A549 (cell line): ENCODE data around the gene BLTP2. TPM values are rescaled to one million over a fixed set of nuclear protein-coding genes. Genes with fewer than 3 reads are reported as not detected.

Experiments used
- ATAC-seq, 2 experiments: fragments of 200-7000 bp in 1 of 2; fragments of >200 bp in 1 of 2; cut with Nextera tagmentation in 1 of 2; cut with Tn5 transposase in 1 of 2; 3 replicates each; pipeline versions ENCODE4 v1.8.0 to v1.9.1; 2018 to 2020; ENCODE audit warnings: mild to moderate bottlenecking in 1 of 2, moderate library complexity in 1 of 2
- CTCF ChIA-PET: fragments of 300-600 bp; sonication (Branson Sonifier 250); formaldehyde crosslinking; extraction: SDS; loops from one replicate; lab custom pipeline; 2021; ENCODE audit warnings: antibody characterized with exemption, inconsistent platforms; lab: Yijun Ruan, JAX
- POLR2A ChIA-PET: fragments of 350-600 bp; formaldehyde crosslinking; extraction: SDS; loops from one replicate; lab custom pipeline; 2021; ENCODE audit warnings: antibody characterized with exemption, inconsistent platforms; lab: Yijun Ruan, JAX
- DNase-seq, 2 experiments: peaks; one replicate each; pipeline versions ENCODE4 v3.0.0 to v3.0.0-alpha.2; 2011 to 2016; ENCODE audit warnings: low read depth in 1 of 2, low spot score in 1 of 2
- FAIRE-seq: peaks from 2 replicates; lab custom pipeline; 2011; peaks lifted over from hg19 to GRCh38; lab: Jason Lieb, UNC
- H3K27ac ChIP-seq, 2 experiments: fragments of >200 bp; sonication (Bioruptor Twin); formaldehyde crosslinking; 3 replicates each; pipeline ENCODE4 v1.5.1; 2016 to 2017
- H3K4me1 ChIP-seq: fragments of >200 bp; sonication (Bioruptor Twin); formaldehyde crosslinking; 3 replicates; pipeline ENCODE4 v1.6.1; 2016
- H3K4me2 ChIP-seq: fragments of >200 bp; sonication (Bioruptor Twin); formaldehyde crosslinking; 3 replicates; pipeline ENCODE4 v1.6.1; 2016
- H3K4me3 ChIP-seq: fragments of >200 bp; sonication (Bioruptor Twin); formaldehyde crosslinking; 3 replicates; pipeline ENCODE4 v1.5.1; 2016
- H3K9me3 ChIP-seq: fragments of >200 bp; sonication (Bioruptor Twin); formaldehyde crosslinking; 3 replicates; pipeline ENCODE4 v1.6.1; 2016
- BHLHE40 ChIP-seq: IDR thresholded peaks from 2 replicates; pipeline ENCODE4 v1.6.1; 2012; ENCODE audit warnings: low read depth, low read length, inconsistent platforms
- CBX2 ChIP-seq: fragments of 200-600 bp; sonication (generic); IDR thresholded peaks from 2 replicates; pipeline ENCODE4 v1.6.1; 2016; ENCODE audit warnings: low read depth, mild to moderate bottlenecking, borderline replicate concordance
- CEBPB ChIP-seq, 2 experiments: fragments of >200 bp in 1 of 2; sonication (Bioruptor Twin) in 1 of 2; formaldehyde crosslinking in 1 of 2; IDR thresholded peaks; 2 replicates each; pipeline ENCODE4 v1.6.1; 2012 to 2016
- CHD4 ChIP-seq: fragments of 200-600 bp; sonication (generic); IDR thresholded peaks from 2 replicates; pipeline ENCODE4 v1.6.1; 2016; ENCODE audit warnings: antibody characterized with exemption, mild to moderate bottlenecking, borderline replicate concordance
- EP300 ChIP-seq, 2 experiments: fragments of >200 bp; sonication (Bioruptor Twin); formaldehyde crosslinking; IDR thresholded peaks; 2 replicates in 1 of 2; 3 replicates in 1 of 2; pipeline ENCODE4 v1.6.1; 2016 to 2017
- FOSB ChIP-seq: fragments of 250-450 bp; sonication (Bioruptor Pico); IDR thresholded peaks from 2 replicates; pipeline ENCODE4 v1.5.0; 2020; ENCODE audit warnings: mild to moderate bottlenecking, moderate library complexity
- HEYL ChIP-seq: fragments of 250-450 bp; sonication (Bioruptor Pico); IDR thresholded peaks from 2 replicates; pipeline ENCODE4 v1.8.0; 2021; ENCODE audit warnings: mild to moderate bottlenecking, moderate library complexity
- HOXA7 ChIP-seq: fragments of 250-450 bp; sonication (Bioruptor Pico); IDR thresholded peaks from 2 replicates; pipeline ENCODE4 v1.5.0; 2020; ENCODE audit warnings: mild to moderate bottlenecking, moderate library complexity
- HOXB5 ChIP-seq: fragments of 250-450 bp; sonication (Bioruptor Pico); IDR thresholded peaks from 2 replicates; pipeline ENCODE4 v1.5.0; 2020; ENCODE audit warnings: mild to moderate bottlenecking, moderate library complexity
- JUNB ChIP-seq: fragments of >200 bp; sonication (Bioruptor Twin); formaldehyde crosslinking; IDR thresholded peaks from 2 replicates; pipeline ENCODE4 v1.6.1; 2016
- KDM1A ChIP-seq: fragments of 200-600 bp; sonication (generic); IDR thresholded peaks from 2 replicates; pipeline ENCODE4 v1.6.1; 2016; ENCODE audit warnings: low read depth, mild to moderate bottlenecking
- KDM5A ChIP-seq: fragments of 200-600 bp; sonication (generic); IDR thresholded peaks from 2 replicates; pipeline ENCODE4 v1.6.1; 2016; ENCODE audit warnings: antibody characterized with exemption, mild to moderate bottlenecking
- NPAS2 ChIP-seq: fragments of 250-450 bp; sonication (Bioruptor Pico); IDR thresholded peaks from 2 replicates; pipeline ENCODE4 v1.8.0; 2022; ENCODE audit warnings: mild to moderate bottlenecking, moderate library complexity, borderline replicate concordance
- NR3C1 ChIP-seq: fragments of >200 bp; sonication (Bioruptor Twin); formaldehyde crosslinking; IDR thresholded peaks from 3 replicates; pipeline ENCODE4 v1.6.1; 2017
- RARB ChIP-seq: fragments of 250-450 bp; sonication (Bioruptor Pico); IDR thresholded peaks from 2 replicates; pipeline ENCODE4 v1.8.0; 2021; ENCODE audit warnings: mild to moderate bottlenecking, moderate library complexity
- RCOR1 ChIP-seq: fragments of 150-350 bp; IDR thresholded peaks from 2 replicates; pipeline ENCODE4 v1.6.1; 2014; ENCODE audit warnings: antibody characterized with exemption, low read length, low read depth
- REST ChIP-seq: fragments of 200-600 bp; sonication (generic); IDR thresholded peaks from 2 replicates; pipeline ENCODE4 v1.6.1; 2016; ENCODE audit warnings: antibody characterized with exemption, mild to moderate bottlenecking, moderate library complexity
- RFX5 ChIP-seq: fragments of 450-650 bp; IDR thresholded peaks from 2 replicates; pipeline ENCODE4 v1.7.1; 2014; ENCODE audit warnings: antibody characterized with exemption, mild to moderate bottlenecking, moderate library complexity
- SMC3 ChIP-seq: fragments of >200 bp; sonication (Bioruptor Twin); formaldehyde crosslinking; IDR thresholded peaks from 3 replicates; pipeline ENCODE4 v1.6.1; 2018; ENCODE audit warnings: inconsistent platforms
- SREBF2 ChIP-seq: fragments of 450-650 bp; IDR thresholded peaks from 2 replicates; pipeline ENCODE4 v1.6.1; 2014; ENCODE audit warnings: mild to moderate bottlenecking, moderate library complexity
- TFCP2L1 ChIP-seq: fragments of 250-450 bp; sonication (Bioruptor Pico); IDR thresholded peaks from 2 replicates; pipeline ENCODE4 v1.5.0; 2021; ENCODE audit warnings: mild to moderate bottlenecking
- TP53 ChIP-seq: fragments of 250-450 bp; sonication (Bioruptor Pico); IDR thresholded peaks from 2 replicates; pipeline ENCODE4 v1.5.0; 2021; ENCODE audit warnings: mild to moderate bottlenecking, moderate library complexity
- WGBS: methylation state at CpG from one replicate; pipeline ENCODE4 v1.1.6; 2017; ENCODE audit errors: missing lambda C conversion rate; 5-methylcytosine and 5-hydroxymethylcytosine counted together
- polyA plus RNA-seq, 4 experiments: library from polyadenylated mRNA; depleted of rRNA in 3 of 4; stranded (reverse); fragments of >200 nt; fragmentation: RNase III in 1 of 4; extraction: RNeasy Plus Mini Kit Qiagen cat#74134 plus additional on column Dnase treatment in 1 of 4; gene quantifications; 2 replicates in 3 of 4; 3 replicates in 1 of 4; pipeline ENCODE4 v1.2.3, GENCODE V29; 2011 to 2017
- TF ChIP-seq, protein P1 (sequence below): fragments of >200 bp; sonication (Bioruptor Twin); formaldehyde crosslinking; IDR thresholded peaks from 3 replicates; pipeline ENCODE4 v1.6.1; 2016
- TF ChIP-seq, protein P2 (sequence below): fragments of 250-450 bp; sonication (Bioruptor Pico); IDR thresholded peaks from 2 replicates; pipeline ENCODE4 v1.5.0; 2021; ENCODE audit warnings: mild to moderate bottlenecking, moderate library complexity, borderline replicate concordance
- TF ChIP-seq, protein P3 (sequence below): IDR thresholded peaks from 2 replicates; pipeline ENCODE4 v1.6.1; 2012

Gene BLTP2
- polyA plus RNA-seq, 2 of the 4 experiments (the other 2 are of a cell fraction) = 81.1 to 150 TPM

- Histone ChIP-seq H3K9me3 (no peaks in the 10 kb centered on the region), H3K4me2 (no peak overlapping the region), H3K27ac (no peak overlapping the region), H3K4me1 (no peaks in the 10 kb centered on the region), H3K4me3 (no peak overlapping the region)
- POLR2A ChIA-PET = interaction anchor here (0.6 to 1.8 kb wide), 2 partner anchors 29 to 37 kb away, joined by 4 to 7 read pairs; partner anchors contain the start of gene BLTP2
- DNase-seq = no peak
- TF ChIP-seq RFX5 (no peak), REST (no peak), CEBPB (IDR thresholded peaks at IDR 0.05) (no peak), JUNB (no peak), SMC3 (no peak), EP300 (IDR thresholded peaks at IDR 0.05) (no peak), HOXB5 (no peak), NPAS2 (no peak), HEYL (no peak), RCOR1 (no peak), KDM5A (no peak), CHD4 (no peak), RARB (CRISPR knock-in tag) (no peak), BHLHE40 (no peak), TP53 (CRISPR knock-in tag) (no peak), TFCP2L1 (CRISPR knock-in tag) (no peak)
- WGBS = 93% methylated on average over 4 of the region's 4 CpGs
- CTCF ChIA-PET = interaction anchor here (1.0 to 2.1 kb wide), 9 partner anchors 9 to 131 kb away, joined by 3 to 7 read pairs (median 5); no protein-coding TSS in a partner anchor
- ATAC-seq = no peak
- FAIRE-seq = no peak
Observed at GRCh38 chr17:28615260-28615940, 29.6 kb downstream of the BLTP2 start.

DNA sequence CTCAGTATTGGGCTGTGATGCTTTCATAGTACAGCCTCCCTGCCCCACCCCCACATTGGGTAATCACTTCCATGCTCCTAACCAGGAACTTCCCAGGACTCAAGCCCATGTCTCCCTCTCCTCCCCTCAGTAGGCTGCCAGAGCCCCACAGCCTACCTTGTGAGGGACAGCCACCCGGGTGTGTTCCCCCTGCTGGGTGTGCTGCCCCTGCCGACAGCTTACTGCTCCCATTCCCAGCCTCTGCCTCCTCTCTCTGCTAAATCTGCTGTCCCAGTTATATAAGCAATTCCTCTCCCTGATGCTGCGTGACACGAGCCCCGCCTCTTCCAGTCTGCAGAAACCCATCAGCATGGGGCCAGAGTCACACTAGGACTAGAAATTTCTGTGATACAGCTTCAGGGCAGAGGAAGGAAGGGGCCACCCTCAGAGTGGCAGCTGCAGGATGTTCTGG, 31.0 kb downstream of the BLTP2 start, which contains the start of gene RSKR:
TSS of gene RSKR (minus strand) at position 255 of the 451 bp plus-strand sequence. CDS start at position 231, 24 bp downstream.
- ChIA-PET CTCF (interaction anchor here (0.6 to 2.3 kb wide), 14 partner anchors 8 to 122 kb away, joined by 3 to 11 read pairs (median 5); partner anchors contain the start of gene PIGS), POLR2A (no interaction called here)
- 94% methylated on average over 5 of the region's 5 CpGs for WGBS
- TF ChIP-seq SMC3 (no peak), KDM1A (no peak), NR3C1 (no peak), FOSB (no peak), EP300 (IDR thresholded peaks at IDR 0.05) (no peak), HOXB5 (no peak), SREBF2 (no peak), HOXA7 (no peak), CBX2 (no peak)
- TF ChIP-seq, protein P1, sequence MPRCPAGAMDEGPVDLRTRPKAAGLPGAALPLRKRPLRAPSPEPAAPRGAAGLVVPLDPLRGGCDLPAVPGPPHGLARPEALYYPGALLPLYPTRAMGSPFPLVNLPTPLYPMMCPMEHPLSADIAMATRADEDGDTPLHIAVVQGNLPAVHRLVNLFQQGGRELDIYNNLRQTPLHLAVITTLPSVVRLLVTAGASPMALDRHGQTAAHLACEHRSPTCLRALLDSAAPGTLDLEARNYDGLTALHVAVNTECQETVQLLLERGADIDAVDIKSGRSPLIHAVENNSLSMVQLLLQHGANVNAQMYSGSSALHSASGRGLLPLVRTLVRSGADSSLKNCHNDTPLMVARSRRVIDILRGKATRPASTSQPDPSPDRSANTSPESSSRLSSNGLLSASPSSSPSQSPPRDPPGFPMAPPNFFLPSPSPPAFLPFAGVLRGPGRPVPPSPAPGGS = no peak
- TF ChIP-seq, protein P2, sequence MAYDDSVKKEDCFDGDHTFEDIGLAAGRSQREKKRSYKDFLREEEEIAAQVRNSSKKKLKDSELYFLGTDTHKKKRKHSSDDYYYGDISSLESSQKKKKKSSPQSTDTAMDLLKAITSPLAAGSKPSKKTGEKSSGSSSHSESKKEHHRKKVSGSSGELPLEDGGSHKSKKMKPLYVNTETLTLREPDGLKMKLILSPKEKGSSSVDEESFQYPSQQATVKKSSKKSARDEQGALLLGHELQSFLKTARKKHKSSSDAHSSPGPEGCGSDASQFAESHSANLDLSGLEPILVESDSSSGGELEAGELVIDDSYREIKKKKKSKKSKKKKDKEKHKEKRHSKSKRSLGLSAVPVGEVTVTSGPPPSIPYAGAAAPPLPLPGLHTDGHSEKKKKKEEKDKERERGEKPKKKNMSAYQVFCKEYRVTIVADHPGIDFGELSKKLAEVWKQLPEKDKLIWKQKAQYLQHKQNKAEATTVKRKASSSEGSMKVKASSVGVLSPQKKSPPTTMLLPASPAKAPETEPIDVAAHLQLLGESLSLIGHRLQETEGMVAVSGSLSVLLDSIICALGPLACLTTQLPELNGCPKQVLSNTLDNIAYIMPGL (CRISPR knock-in tag) = no peak
- TF ChIP-seq, protein P3, sequence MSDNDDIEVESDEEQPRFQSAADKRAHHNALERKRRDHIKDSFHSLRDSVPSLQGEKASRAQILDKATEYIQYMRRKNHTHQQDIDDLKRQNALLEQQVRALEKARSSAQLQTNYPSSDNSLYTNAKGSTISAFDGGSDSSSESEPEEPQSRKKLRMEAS = no peak
- DNase-seq (no peak), FAIRE-seq (no peak), ATAC-seq (peak in 1 of 2 experiments; percentile 10; a peak in 2 of 6 replicates)
- Histone ChIP-seq H3K4me3 (no peak within 1 kb of the TSS), H3K27ac (no peak within 1 kb of the TSS), H3K9me3 (no peaks in the 10 kb centered on the region), H3K4me2 (no peak within 1 kb of the TSS), H3K4me1 (no peaks in the 10 kb centered on the region)
